GM21619 (cell line): Measurements from ENCODE around the gene TRMT61B.

Experiments
- ATAC-seq: cut with Tn5 transposase; IDR thresholded peaks from one replicate; pipeline ENCODE4 v1.9.1; 2021; ENCODE audit not compliant: unreplicated experiment

The TRMT61B gene

GRCh38 chr2:28870146-28870891 lies at the start of gene TRMT61B:
TRMT61B (minus strand) TSS chr2:28870309; CDS start chr2:28870277, 32 bp downstream.
- peak; percentile 93 for ATAC-seq

GRCh38 chr2:28915939-28916338 lies 45.8 kb upstream of the TRMT61B start:
- ATAC-seq = no peak

- no peak for ATAC-seq
Observed at GRCh38 chr2:28909655-28910353, 39.7 kb upstream of the TRMT61B start.

GRCh38 chr2:28908172-28908571 lies 38.1 kb upstream of the TRMT61B start:
- no peak for ATAC-seq

GRCh38 chr2:28906821-28907220 lies 36.7 kb upstream of the TRMT61B start:
- ATAC-seq = no peak

GRCh38 chr2:28906376-28906775 lies 36.3 kb upstream of the TRMT61B start:
- no peak for ATAC-seq

- ATAC-seq = no peak
Observed at GRCh38 chr2:28905533-28905932, 35.4 kb upstream of the TRMT61B start.

GRCh38 chr2:28904802-28905457 lies 34.8 kb upstream of the TRMT61B start:
- ATAC-seq = no peak

- ATAC-seq = no peak
Observed at GRCh38 chr2:28904295-28904694, 34.2 kb upstream of the TRMT61B start.

GRCh38 chr2:28902584-28902983 lies 32.5 kb upstream of the TRMT61B start:
- no peak for ATAC-seq

GRCh38 chr2:28901841-28902240 lies 31.7 kb upstream of the TRMT61B start:
- ATAC-seq = no peak

GRCh38 chr2:28901202-28901601 lies 31.1 kb upstream of the TRMT61B start:
- no peak for ATAC-seq

GRCh38 chr2:28898048-28898447 lies 27.9 kb upstream of the TRMT61B start:
- ATAC-seq = no peak

GRCh38 chr2:28896906-28897305 lies 26.8 kb upstream of the TRMT61B start:
- no peak for ATAC-seq

GRCh38 chr2:28895189-28895893 lies 25.2 kb upstream of the TRMT61B start:
- peak; percentile 19 for ATAC-seq

- ATAC-seq = peak; percentile 84
Observed at GRCh38 chr2:28894470-28895188, 24.5 kb upstream of the TRMT61B start, which contains the start of gene WDR43. WDR43 (plus strand) TSS chr2:28894667; CDS start chr2:28894699, 32 bp downstream.

GRCh38 chr2:28893488-28893887 lies 23.4 kb upstream of the TRMT61B start:
- ATAC-seq = no peak

GRCh38 chr2:28880193-28880592 lies 10.1 kb upstream of the TRMT61B start:
- ATAC-seq = no peak

GRCh38 chr2:28871620-28872019 lies 1.5 kb upstream of the TRMT61B start:
- no peak for ATAC-seq

GRCh38 chr2:28869494-28870145 lies 489 bp downstream of the TRMT61B start:
- peak; percentile 30 for ATAC-seq
